Panc1 (cell line): Measurements from ENCODE around the gene CLEC2L. TPM values are rescaled to one million over a fixed set of nuclear protein-coding genes. Genes with fewer than 3 reads are reported as not detected.
A peak's percentile ranks its signal among the peaks of the same experiment; 100 is the strongest.

Source experiments
- ATAC-seq: fragments of 200-7000 bp; cut with Tn5 transposase; 2 replicates; pipeline ENCODE4 v1.9.1; 2020; ENCODE audit warnings: mild to moderate bottlenecking, moderate library complexity
- BruUV-seq: library from RNA; stranded (reverse); fragments of 400-500 nt; replicated peaks from 2 replicates; lab custom pipeline; 2021; lab: Mats Ljungman, UMichigan
- CTCF ChIA-PET: fragments of 300-600 bp; sonication (Branson Sonifier 250); formaldehyde crosslinking; loops from one replicate; lab custom pipeline; 2022; ENCODE audit warnings: antibody characterized with exemption; lab: Charles Lee
- POLR2A ChIA-PET: fragments of 300-600 bp; sonication (Branson Sonifier 250); formaldehyde crosslinking; loops from one replicate; lab custom pipeline; 2022; ENCODE audit warnings: antibody characterized with exemption; lab: Charles Lee
- DNase-seq: peaks from one replicate; pipeline ENCODE4 v3.0.0-alpha.2; 2010; ENCODE audit warnings: low read depth, low spot score
- H3K27ac ChIP-seq: 2 replicates; pipeline ENCODE4 v1.5.1; 2011; ENCODE audit warnings: mild to moderate bottlenecking, low read length, inconsistent platforms
- H3K27me3 ChIP-seq: fragments of 200-500 bp; sonication (Bioruptor generic); 2 replicates; pipeline ENCODE4 v1.6.0; 2014; ENCODE audit warnings: low read length, inconsistent platforms; ENCODE audit not compliant: control insufficient read depth, insufficient read depth
- H3K36me3 ChIP-seq: fragments of 200-500 bp; sonication (Bioruptor generic); 2 replicates; pipeline ENCODE4 v1.5.1; 2014; ENCODE audit warnings: inconsistent platforms, mild to moderate bottlenecking, low read length, moderate library complexity; ENCODE audit not compliant: control insufficient read depth, insufficient read depth
- H3K4me1 ChIP-seq: 2 replicates; pipeline ENCODE4 v1.5.1; 2011; ENCODE audit warnings: inconsistent platforms, mild to moderate bottlenecking, low read length, moderate library complexity; ENCODE audit not compliant: control insufficient read depth, insufficient read depth
- H3K4me3 ChIP-seq, 2 experiments: 2 replicates each; pipeline ENCODE4 v1.5.1; 2011 to 2012; ENCODE audit warnings: low read depth in 2 of 2, low read length in 2 of 2, mild to moderate bottlenecking in 2 of 2, inconsistent platforms in 1 of 2, moderate library complexity in 1 of 2
- H3K9me3 ChIP-seq: fragments of 200-500 bp; sonication (Bioruptor generic); 2 replicates; pipeline ENCODE4 v1.5.1; 2014; ENCODE audit warnings: low read depth, mild to moderate bottlenecking, inconsistent platforms, low read length, moderate library complexity; ENCODE audit not compliant: control insufficient read depth, insufficient read depth
- CTCF ChIP-seq: fragments of 450-650 bp; IDR thresholded peaks from 2 replicates; pipeline ENCODE4 v1.5.1; 2017; ENCODE audit warnings: mild to moderate bottlenecking
- POLR2AphosphoS5 ChIP-seq: IDR thresholded peaks from 2 replicates; pipeline ENCODE4 v1.6.1; 2012; ENCODE audit warnings: mild to moderate bottlenecking, low read depth, low read length, moderate library complexity
- REST ChIP-seq, 2 experiments: IDR thresholded peaks; 2 replicates each; pipeline ENCODE4 v1.6.1; 2011 to 2012; ENCODE audit warnings: low read depth in 2 of 2, control low read depth in 1 of 2, low read length in 1 of 2, mild to moderate bottlenecking in 1 of 2, moderate library complexity in 1 of 2; ENCODE audit not compliant: insufficient read depth in 1 of 2
- SIN3A ChIP-seq: IDR thresholded peaks from 2 replicates; pipeline ENCODE4 v1.6.1; 2012; ENCODE audit warnings: low read depth, mild to moderate bottlenecking, low read length, moderate library complexity, borderline replicate concordance; ENCODE audit not compliant: insufficient read depth
- TCF7L2 ChIP-seq: IDR thresholded peaks from 2 replicates; pipeline ENCODE4 v1.6.1; 2011; ENCODE audit warnings: mild to moderate bottlenecking, low read depth, low read length, inconsistent platforms
- in situ Hi-C: cut with HindIII; loops from 2 replicates; pipeline ENCODE4 v1.10.0; 2016; ENCODE audit warnings: low sequenced_read_pairs, low pct_unique_long_range_greater_than_20kb
- intact Hi-C: fragments of 100-400 bp; cut with micrococcal nuclease; formaldehyde crosslinking; loops from one replicate; pipeline ENCODE4 v1.10.0; 2022; ENCODE audit not compliant: unreplicated experiment
- total RNA-seq: library from RNA; stranded (reverse); gene quantifications from one replicate; pipeline ENCODE4 v1.2.1, GENCODE V29; 2021; ENCODE audit not compliant: unreplicated experiment

Gene CLEC2L
- total RNA-seq, 1 experiment from 2014 or later, result not detected

GRCh38 chr7:139496528-139496927, 27.0 kb upstream of the CLEC2L start:
- no peaks in the 10 kb centered on the region for H3K9me3 ChIP-seq
- H3K36me3 ChIP-seq, result no peaks in the 10 kb centered on the region
- no peaks in the 10 kb centered on the region for H3K4me1 ChIP-seq
- no peak overlapping the region for H3K27ac ChIP-seq
- DNase-seq, result no peak
- in situ Hi-C loops, result no loop called here
- ChIA-PET CTCF (no interaction called here), POLR2A (no interaction called here)
- no peak for ATAC-seq
- H3K27me3 ChIP-seq, result no peaks in the 10 kb centered on the region
- no peak overlapping the region for H3K4me3 ChIP-seq
- no peak for TF ChIP-seq CTCF
- no peak for TF ChIP-seq POLR2AphosphoS5
- TF ChIP-seq REST (IDR thresholded peaks at IDR 0.05; ENCODE audit: insufficient read depth in 1 of 2, low read depth in 2 of 2, low read length in 1 of 2), result no peak
- TF ChIP-seq SIN3A, result no peak
- no peak for TF ChIP-seq TCF7L2
- intact Hi-C loops, result no loop called here
- no TSS peak for BruUV-seq

- DNase-seq (no peak), ATAC-seq (no peak)
- no peaks in the 10 kb centered on the region for H3K9me3 ChIP-seq
- no peaks in the 10 kb centered on the region for H3K36me3 ChIP-seq
- POLR2A ChIA-PET, result interaction anchor here (0.6 to 0.7 kb wide), 2 partner anchors 10 to 27 kb away, joined by 3 read pairs; no protein-coding TSS in a partner anchor
- peak overlapping the region; percentile 39 to 62 for H3K4me3 ChIP-seq
- no peaks in the 10 kb centered on the region for H3K27me3 ChIP-seq
- intact Hi-C loops, result loop anchor here (5.0 to 10.0 kb wide), 2 partner anchors 124 to 502 kb away; no protein-coding TSS in a partner anchor
- no peak overlapping the region for H3K27ac ChIP-seq
- TF ChIP-seq SIN3A (no peak), REST (IDR thresholded peaks at IDR 0.05; ENCODE audit: insufficient read depth in 1 of 2, low read depth in 2 of 2, low read length in 1 of 2) (no peak), CTCF (no peak), POLR2AphosphoS5 (no peak)
- BruUV-seq, result no TSS peak
- in situ Hi-C loops, result no loop called here
- CTCF ChIA-PET, result interaction anchor here (0.6 to 1.5 kb wide), 4 partner anchors 10 to 101 kb away, joined by 3 to 4 read pairs (median 4); no protein-coding TSS in a partner anchor
- H3K4me1 ChIP-seq, result no peaks in the 10 kb centered on the region
Measured at GRCh38 chr7:139500770-139501138, 22.7 kb upstream of the CLEC2L start.
